GM10266 (cell line): ENCODE measurements around the gene RYR3.

ENCODE experiments used
- DNase-seq: peaks from one replicate; pipeline ENCODE4 v3.0.0; 2012; ENCODE audit errors: extremely low spot score
- CTCF ChIP-seq: IDR thresholded peaks from 2 replicates; pipeline ENCODE4 v1.5.1; 2012; ENCODE audit warnings: mild to moderate bottlenecking, low read depth; ENCODE audit not compliant: control insufficient read depth, insufficient read depth; ENCODE audit errors: missing control alignments

The RYR3 gene

GRCh38 chr15:33825453-33825852 lies 514.7 kb downstream of the RYR3 start:
- no peak for TF ChIP-seq CTCF
- no peak for DNase-seq

GRCh38 chr15:33826201-33826600 lies 515.4 kb downstream of the RYR3 start:
- DNase-seq = no peak
- TF ChIP-seq CTCF = no peak

GRCh38 chr15:33830351-33830750 lies 519.6 kb downstream of the RYR3 start:
- DNase-seq = no peak
- TF ChIP-seq CTCF = no peak

GRCh38 chr15:33831646-33832045 lies 520.9 kb downstream of the RYR3 start:
- no peak for TF ChIP-seq CTCF

GRCh38 chr15:33834892-33835743 lies 524.4 kb downstream of the RYR3 start:
- DNase-seq = no peak
- no peak for TF ChIP-seq CTCF

More at GRCh38 chr15:33831646-33832045, 520.9 kb downstream of the RYR3 start:
- DNase-seq = no peak

GRCh38 chr15:33837294-33837693 lies 526.5 kb downstream of the RYR3 start:
- DNase-seq = no peak
- TF ChIP-seq CTCF = no peak

GRCh38 chr15:33839540-33839939 lies 528.8 kb downstream of the RYR3 start:
- no peak for TF ChIP-seq CTCF

More at GRCh38 chr15:33839540-33839939, 528.8 kb downstream of the RYR3 start:
- no peak for DNase-seq
